Measurements from ENCODE around the gene ANHX. TPM values are rescaled to one million over a fixed set of nuclear protein-coding genes. Genes with fewer than 3 reads are reported as not detected.
A peak's percentile ranks its signal among the peaks of the same experiment; 100 is the strongest.

ANHX gene
- total RNA-seq, 1 donor from 2014 or later = not detected

DNA sequence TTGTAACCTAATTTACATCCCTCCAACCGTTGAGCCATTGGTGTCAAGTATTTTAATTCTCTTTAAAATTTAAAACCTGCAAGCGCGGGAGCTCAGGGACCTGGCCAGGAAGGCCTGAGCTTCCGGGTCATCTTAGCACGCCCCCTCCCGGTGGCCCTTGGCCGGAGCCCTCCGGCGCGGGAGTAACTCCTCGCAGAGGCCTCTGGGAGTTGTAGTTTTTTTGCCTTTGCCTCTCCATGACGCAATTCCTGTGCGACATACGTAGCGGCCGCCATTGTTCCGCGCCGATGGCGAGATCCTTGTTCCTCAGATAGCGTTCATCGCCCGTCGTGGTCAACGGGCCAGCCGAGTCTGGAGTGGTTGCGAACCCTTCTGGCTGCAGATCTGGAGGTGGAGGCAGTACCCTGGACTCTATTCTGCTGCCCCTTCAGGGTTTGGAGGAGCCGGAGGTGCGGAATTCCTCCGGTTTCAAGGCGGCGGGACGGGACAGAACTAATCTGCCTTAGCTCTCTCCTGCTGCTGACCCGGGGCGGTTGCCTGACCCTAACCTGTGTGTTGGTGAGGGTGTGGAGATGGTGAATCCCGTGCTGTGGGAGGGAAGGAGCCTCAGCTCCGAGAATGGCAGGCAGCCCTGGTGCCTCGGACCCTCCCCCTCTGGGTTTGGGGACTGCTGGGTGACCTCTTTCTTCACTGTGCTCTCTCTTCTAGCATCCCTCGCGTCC lies 54.3 kb downstream of the ANHX start, which contains the start of gene ZNF268:
Gene ZNF268, plus strand, starts transcription at position 258 of the 722 bp plus-strand sequence. CDS start 503 bp downstream, outside the sequence.
- ATAC-seq = peak; percentile 98 to 99
- peaks cover 12% of the 10 kb centered on the region for H3K4me1 ChIP-seq
- intact Hi-C loops (cut with DNase I) = no loop called here
- peaks cover 23% of the 10 kb centered on the region for H3K36me3 ChIP-seq
- peaks cover 61% of the 10 kb centered on the region for H3K9me3 ChIP-seq
- no peaks in the 10 kb centered on the region for H3K27me3 ChIP-seq (ENCODE audit: low read depth)
- peak; percentile 94 for DNase-seq
- TF ChIP-seq, protein P1, sequence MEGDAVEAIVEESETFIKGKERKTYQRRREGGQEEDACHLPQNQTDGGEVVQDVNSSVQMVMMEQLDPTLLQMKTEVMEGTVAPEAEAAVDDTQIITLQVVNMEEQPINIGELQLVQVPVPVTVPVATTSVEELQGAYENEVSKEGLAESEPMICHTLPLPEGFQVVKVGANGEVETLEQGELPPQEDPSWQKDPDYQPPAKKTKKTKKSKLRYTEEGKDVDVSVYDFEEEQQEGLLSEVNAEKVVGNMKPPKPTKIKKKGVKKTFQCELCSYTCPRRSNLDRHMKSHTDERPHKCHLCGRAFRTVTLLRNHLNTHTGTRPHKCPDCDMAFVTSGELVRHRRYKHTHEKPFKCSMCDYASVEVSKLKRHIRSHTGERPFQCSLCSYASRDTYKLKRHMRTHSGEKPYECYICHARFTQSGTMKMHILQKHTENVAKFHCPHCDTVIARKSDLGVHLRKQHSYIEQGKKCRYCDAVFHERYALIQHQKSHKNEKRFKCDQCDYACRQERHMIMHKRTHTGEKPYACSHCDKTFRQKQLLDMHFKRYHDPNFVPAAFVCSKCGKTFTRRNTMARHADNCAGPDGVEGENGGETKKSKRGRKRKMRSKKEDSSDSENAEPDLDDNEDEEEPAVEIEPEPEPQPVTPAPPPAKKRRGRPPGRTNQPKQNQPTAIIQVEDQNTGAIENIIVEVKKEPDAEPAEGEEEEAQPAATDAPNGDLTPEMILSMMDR (IDR thresholded peaks at IDR 0.05) = peak; percentile 81
- H3K27ac ChIP-seq = peak within 1 kb of the TSS; percentile 78
- peak within 1 kb of the TSS; percentile 71 for H3K4me3 ChIP-seq

DNA sequence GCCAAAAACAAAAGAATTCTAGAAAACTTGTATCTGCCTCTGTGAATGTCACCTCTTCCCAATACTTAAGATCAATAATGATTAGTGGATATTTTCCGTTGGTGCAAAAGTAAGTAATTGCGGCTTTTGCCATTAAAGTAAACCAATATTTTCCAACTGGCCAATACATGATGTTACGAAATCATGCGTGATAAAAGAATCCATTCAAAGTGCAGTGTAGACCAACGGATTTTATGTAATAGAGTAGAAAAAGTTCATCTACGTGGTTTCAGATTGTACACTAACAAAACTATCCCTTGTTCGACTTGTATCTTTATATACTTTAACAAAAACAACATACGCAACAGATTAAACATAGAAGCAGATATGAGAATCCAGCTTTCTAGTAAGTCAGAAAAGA lies 55.0 kb downstream of the ANHX start:
- H3K27ac ChIP-seq = no peak overlapping the region
- no peaks in the 10 kb centered on the region for H3K27me3 ChIP-seq (ENCODE audit: low read depth)
- TF ChIP-seq, protein P1 (IDR thresholded peaks at IDR 0.05) = no peak
- no peak overlapping the region for H3K4me3 ChIP-seq
- intact Hi-C loops (cut with DNase I) = no loop called here
- peaks cover 12% of the 10 kb centered on the region for H3K4me1 ChIP-seq
- H3K9me3 ChIP-seq = peaks cover 61% of the 10 kb centered on the region
- DNase-seq (no peak), ATAC-seq (no peak)
- H3K36me3 ChIP-seq = peaks cover 19% of the 10 kb centered on the region

DNA sequence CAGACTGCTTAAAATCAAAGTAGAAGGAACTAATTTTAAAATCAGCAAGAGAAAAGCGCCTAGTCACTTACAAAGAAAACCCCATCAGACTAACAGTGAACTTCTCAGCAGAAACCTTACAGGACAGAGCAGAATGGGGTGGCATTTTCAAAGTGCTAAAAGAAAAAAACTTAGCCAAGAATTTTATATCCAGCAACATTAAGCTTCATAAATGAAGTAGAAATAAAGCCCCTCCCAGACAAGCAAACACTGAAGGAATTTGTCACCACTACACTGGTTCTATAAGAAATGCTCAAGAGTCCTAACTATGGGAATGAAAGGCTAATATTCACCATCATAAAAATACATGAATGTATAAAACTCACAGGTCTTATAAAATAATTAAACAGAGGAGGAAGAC lies 60.8 kb downstream of the ANHX start:
- no peaks in the 10 kb centered on the region for H3K27me3 ChIP-seq (ENCODE audit: low read depth)
- H3K36me3 ChIP-seq = no peaks in the 10 kb centered on the region
- intact Hi-C loops (cut with DNase I) = no loop called here
- TF ChIP-seq, protein P1 (IDR thresholded peaks at IDR 0.05) = no peak
- ATAC-seq (no peak), DNase-seq (no peak)
- no peaks in the 10 kb centered on the region for H3K4me1 ChIP-seq
- H3K27ac ChIP-seq = no peak overlapping the region
- H3K9me3 ChIP-seq = peaks cover 73% of the 10 kb centered on the region
- no peak overlapping the region for H3K4me3 ChIP-seq

DNA sequence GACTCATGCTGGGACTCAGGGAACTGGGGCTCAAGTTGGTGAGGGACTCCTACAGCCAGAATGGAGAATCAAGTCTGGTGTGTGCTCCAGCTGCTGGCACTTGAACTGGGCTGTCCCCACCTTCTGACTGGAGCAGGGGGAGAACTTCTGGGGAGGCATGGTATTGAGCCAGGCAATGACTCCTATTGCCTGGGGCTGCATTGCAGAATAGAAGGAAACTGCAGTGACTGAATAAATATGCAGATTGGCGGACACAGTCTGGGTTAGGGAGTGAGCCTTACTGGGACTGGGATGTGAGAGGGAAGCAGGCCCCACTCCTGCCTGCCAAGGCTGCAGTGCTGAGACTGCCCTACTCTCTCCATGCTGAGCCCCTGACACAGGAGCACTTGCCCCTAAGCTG lies 63.2 kb downstream of the ANHX start:
- TF ChIP-seq, protein P1 (IDR thresholded peaks at IDR 0.05) = no peak
- H3K27me3 ChIP-seq (ENCODE audit: low read depth) = no peaks in the 10 kb centered on the region
- no peak overlapping the region for H3K4me3 ChIP-seq
- ATAC-seq = no peak
- no peak for DNase-seq
- H3K4me1 ChIP-seq = no peaks in the 10 kb centered on the region
- no peak overlapping the region for H3K27ac ChIP-seq
- H3K9me3 ChIP-seq = peaks cover 75% of the 10 kb centered on the region
- intact Hi-C loops (cut with DNase I) = no loop called here
- H3K36me3 ChIP-seq = no peaks in the 10 kb centered on the region

Other genes starting within 250 kb of the ANHX start
- 12.6 TPM for gene ZNF26, start 249.5 kb downstream of the ANHX start, total RNA-seq
- gene ZNF84, start 198.4 kb downstream of the ANHX start, total RNA-seq = 24.5 TPM
- 15.0 TPM for gene ZNF140, start 155.0 kb downstream of the ANHX start, total RNA-seq
- gene ZNF891, start 105.6 kb downstream of the ANHX start, total RNA-seq = 2.6 TPM
- gene ZNF10, start 105.2 kb downstream of the ANHX start, total RNA-seq = 7.7 TPM
- 23.3 TPM for gene ZNF268, start 54.4 kb downstream of the ANHX start, total RNA-seq

Data from lower lobe of right lung (tissue), 2 donors.